ENCODE measurements around the gene GRIFIN. TPM values are rescaled to one million over a fixed set of nuclear protein-coding genes. Genes with fewer than 3 reads are reported as not detected.

GRIFIN gene
- total and polyA plus RNA-seq, 8 donors = not detected

DNA sequence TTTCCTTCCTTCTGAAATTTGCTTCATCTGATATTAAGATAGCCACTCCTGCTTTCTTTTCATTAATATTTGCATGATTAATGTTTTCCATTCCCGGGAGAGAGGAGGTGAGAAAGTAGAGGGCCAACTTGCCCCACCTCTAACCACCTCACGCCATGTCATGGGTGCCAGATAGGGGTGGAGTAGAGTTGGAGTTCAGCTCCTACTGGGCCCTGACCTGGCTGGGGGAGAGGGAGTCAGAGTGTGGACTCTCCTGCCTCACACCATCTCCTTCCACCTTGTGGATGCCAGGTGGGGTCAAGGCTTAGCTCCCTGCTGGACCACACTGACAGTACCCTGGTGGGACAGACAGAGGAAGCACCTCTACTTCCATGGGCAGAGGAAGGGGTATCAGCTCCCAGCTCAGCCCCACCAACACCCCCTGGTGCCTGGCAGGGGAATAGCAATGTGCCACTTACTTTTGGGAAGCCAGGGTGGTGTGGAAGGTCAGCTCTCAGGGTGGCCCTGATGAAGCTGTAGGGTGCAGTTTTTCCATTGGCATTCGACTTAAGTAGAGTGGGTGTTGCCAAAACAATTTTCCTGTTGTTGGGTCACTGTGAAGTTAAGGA lies 44.8 kb downstream of the GRIFIN start:
- no peaks in the 10 kb centered on the region for H3K27me3 ChIP-seq
- 70 to 78% methylated on average over 3 of the region's 3 CpGs for WGBS, 2 donors
- DNase-seq (no peak), ATAC-seq (peak; percentile 44 to 76 (median 66)), FAIRE-seq (no peak)
- no peaks in the 10 kb centered on the region for H3K9me3 ChIP-seq
- H3K36me3 ChIP-seq = no peaks in the 10 kb centered on the region
- no peak overlapping the region for H3K27ac ChIP-seq
- TF ChIP-seq, protein P1, sequence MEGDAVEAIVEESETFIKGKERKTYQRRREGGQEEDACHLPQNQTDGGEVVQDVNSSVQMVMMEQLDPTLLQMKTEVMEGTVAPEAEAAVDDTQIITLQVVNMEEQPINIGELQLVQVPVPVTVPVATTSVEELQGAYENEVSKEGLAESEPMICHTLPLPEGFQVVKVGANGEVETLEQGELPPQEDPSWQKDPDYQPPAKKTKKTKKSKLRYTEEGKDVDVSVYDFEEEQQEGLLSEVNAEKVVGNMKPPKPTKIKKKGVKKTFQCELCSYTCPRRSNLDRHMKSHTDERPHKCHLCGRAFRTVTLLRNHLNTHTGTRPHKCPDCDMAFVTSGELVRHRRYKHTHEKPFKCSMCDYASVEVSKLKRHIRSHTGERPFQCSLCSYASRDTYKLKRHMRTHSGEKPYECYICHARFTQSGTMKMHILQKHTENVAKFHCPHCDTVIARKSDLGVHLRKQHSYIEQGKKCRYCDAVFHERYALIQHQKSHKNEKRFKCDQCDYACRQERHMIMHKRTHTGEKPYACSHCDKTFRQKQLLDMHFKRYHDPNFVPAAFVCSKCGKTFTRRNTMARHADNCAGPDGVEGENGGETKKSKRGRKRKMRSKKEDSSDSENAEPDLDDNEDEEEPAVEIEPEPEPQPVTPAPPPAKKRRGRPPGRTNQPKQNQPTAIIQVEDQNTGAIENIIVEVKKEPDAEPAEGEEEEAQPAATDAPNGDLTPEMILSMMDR (IDR thresholded peaks at IDR 0.05) = no peak
- H3K4me3 ChIP-seq = no peak overlapping the region
- H3K4me1 ChIP-seq = no peaks in the 10 kb centered on the region
- intact Hi-C loops (cut with DNase I) = no loop called here

DNA sequence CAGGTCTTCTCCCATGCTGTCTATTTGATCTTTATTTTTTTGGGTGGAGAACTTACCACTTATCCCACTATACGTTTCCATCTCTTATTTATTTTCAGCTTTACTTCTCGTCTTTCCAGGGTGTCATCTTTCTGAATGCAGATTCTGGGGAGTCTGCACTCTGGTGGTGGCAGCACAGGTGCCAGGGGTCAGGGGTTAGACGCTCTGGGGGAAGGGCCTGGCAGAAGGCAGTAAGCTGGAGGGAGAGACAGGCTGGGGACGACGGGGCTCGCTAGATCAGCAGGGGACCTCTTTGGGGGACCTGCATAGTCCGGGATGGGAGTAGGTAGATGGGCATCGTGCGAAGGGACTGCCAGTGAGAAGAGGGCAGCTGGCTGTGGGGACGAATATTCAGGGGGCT lies 50.4 kb downstream of the GRIFIN start:
- Histone ChIP-seq H3K9me3 (no peaks in the 10 kb centered on the region), H3K4me1 (no peaks in the 10 kb centered on the region), H3K27ac (no peak overlapping the region), H3K4me3 (no peak overlapping the region), H3K27me3 (no peaks in the 10 kb centered on the region), H3K36me3 (no peaks in the 10 kb centered on the region)
- intact Hi-C loops (cut with DNase I) = no loop called here
- 87% methylated on average over 10 of the region's 10 CpGs for WGBS, 2 donors
- ATAC-seq = no peak
- TF ChIP-seq, protein P1 (IDR thresholded peaks at IDR 0.05) = no peak
- no peak for DNase-seq
- no peak for FAIRE-seq

Other genes starting within 250 kb of the GRIFIN start
- 10 to 100 TPM in 4 of 6 donors, 1 to 10 TPM in 2; 9.8 to 13.8 (median 10.8) TPM for gene MAD1L1, start 243.5 kb downstream of the GRIFIN start, total RNA-seq
- gene MAD1L1, start 243.5 kb downstream of the GRIFIN start, polyA plus RNA-seq = 10 to 100 TPM; 12.3 to 28.2 TPM
- 10 to 100 TPM in 1 of 6 donors, 1 to 10 TPM in 5; 3.5 to 11.8 (median 7.7) TPM for gene MRM2, start 234.2 kb downstream of the GRIFIN start, total RNA-seq
- gene MRM2, start 234.2 kb downstream of the GRIFIN start, polyA plus RNA-seq = 10 to 100 TPM in 1 of 2 donors, 1 to 10 TPM in 1; 8.2 to 12.3 TPM
- gene NUDT1, start 234.2 kb downstream of the GRIFIN start, total RNA-seq = 1 to 10 TPM; 2.6 to 6.9 (median 3.7) TPM
- 1 to 10 TPM; 6.4 to 7.2 TPM for gene NUDT1, start 234.2 kb downstream of the GRIFIN start, polyA plus RNA-seq
- gene SNX8, start 162.0 kb downstream of the GRIFIN start, total RNA-seq = 10 to 100 TPM in 4 of 6 donors, 1 to 10 TPM in 2; 9.3 to 16.1 (median 11.7) TPM
- gene SNX8, start 162.0 kb downstream of the GRIFIN start, polyA plus RNA-seq = 10 to 100 TPM in 1 of 2 donors, 1 to 10 TPM in 1; 7.1 to 11.9 TPM
- gene EIF3B, start 121.6 kb downstream of the GRIFIN start, total RNA-seq = 100 to 1,000 TPM in 1 of 6 donors, 10 to 100 TPM in 5; 61.1 to 106 (median 72.4) TPM
- 10 to 100 TPM; 83.2 to 90.6 TPM for gene EIF3B, start 121.6 kb downstream of the GRIFIN start, polyA plus RNA-seq
- 10 to 100 TPM in 1 of 6 donors, 1 to 10 TPM in 5; 7.3 to 13.2 (median 8.6) TPM for gene CHST12, start 72.8 kb downstream of the GRIFIN start, total RNA-seq
- 1 to 10 TPM; 7.0 to 8.7 TPM for gene CHST12, start 72.8 kb downstream of the GRIFIN start, polyA plus RNA-seq
- 10 to 100 TPM; 28.2 to 66.8 (median 41.5) TPM for gene LFNG, start 43.4 kb upstream of the GRIFIN start, total RNA-seq
- gene LFNG, start 43.4 kb upstream of the GRIFIN start, polyA plus RNA-seq = 10 to 100 TPM; 37.2 to 42.1 TPM
- gene BRAT1, start 79.1 kb upstream of the GRIFIN start, total RNA-seq = 10 to 100 TPM; 11.8 to 18.1 (median 13.6) TPM
- 10 to 100 TPM; 44.7 to 54.4 TPM for gene BRAT1, start 79.1 kb upstream of the GRIFIN start, polyA plus RNA-seq
- gene IQCE, start 82.6 kb upstream of the GRIFIN start, total RNA-seq = 10 to 100 TPM in 4 of 6 donors, 1 to 10 TPM in 2; 8.8 to 14.1 (median 12.1) TPM
- 10 to 100 TPM in 1 of 2 donors, 1 to 10 TPM in 1; 8.8 to 10.9 TPM for gene IQCE, start 82.6 kb upstream of the GRIFIN start, polyA plus RNA-seq
- 10 to 100 TPM in 3 of 6 donors, 1 to 10 TPM in 3; 4.9 to 31.9 (median 8.4) TPM for gene TTYH3, start 155.6 kb upstream of the GRIFIN start, total RNA-seq
- gene TTYH3, start 155.6 kb upstream of the GRIFIN start, polyA plus RNA-seq = 10 to 100 TPM in 1 of 2 donors, 1 to 10 TPM in 1; 6.7 to 10.5 TPM
- gene AMZ1, start 211.8 kb upstream of the GRIFIN start, total RNA-seq = under 1 TPM in 1 of 6 donors, not detected in 5; 0.19 TPM
- gene AMZ1, start 211.8 kb upstream of the GRIFIN start, polyA plus RNA-seq = under 1 TPM; 0.04 to 0.05 TPM